NT2/D1 (cell line): ENCODE results near the gene C3orf22.

Experiments
- YY1 ChIP-seq: IDR thresholded peaks from 2 replicates; pipeline ENCODE4 v1.6.1; 2011; ENCODE audit not compliant: insufficient read length, insufficient read depth
- ZNF274 ChIP-seq: IDR thresholded peaks from 2 replicates; pipeline ENCODE4 v1.6.1; 2011; ENCODE audit warnings: mild to moderate bottlenecking, low read depth, low read length

DNA sequence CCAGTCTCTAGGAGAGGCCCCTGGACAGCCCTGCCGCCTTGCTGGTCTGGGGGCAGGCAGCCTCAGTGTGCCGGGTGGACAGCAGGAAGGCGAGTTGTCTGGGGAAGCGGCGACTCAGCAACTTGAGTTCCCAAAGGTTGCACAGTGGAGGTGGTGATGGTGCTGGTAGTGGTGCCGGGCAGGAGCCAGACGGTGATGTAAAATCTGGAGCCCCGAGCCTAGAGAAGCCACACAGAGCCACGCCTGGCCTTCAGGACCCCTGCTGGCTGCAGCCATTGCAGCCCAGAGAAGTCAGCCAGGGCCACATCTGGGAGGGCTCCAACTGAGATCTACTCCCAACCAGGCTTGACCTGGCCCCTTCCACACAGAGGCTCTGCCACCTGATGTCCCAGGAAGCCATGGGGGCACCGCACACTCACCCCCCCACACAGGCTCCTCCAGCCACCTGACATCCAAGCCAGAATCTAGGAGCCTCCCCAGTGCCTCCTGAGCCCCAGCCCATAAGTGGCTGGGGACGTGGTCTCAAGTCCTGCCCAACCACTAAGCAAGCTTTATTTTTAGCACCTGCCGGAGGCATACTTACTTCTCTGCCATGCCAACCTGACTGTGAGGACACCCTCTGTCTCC lies 8.8 kb downstream of the C3orf22 start:
- TF ChIP-seq ZNF274 = no peak
- TF ChIP-seq YY1 = no peak
